COLO668 (cell line): Measurements from ENCODE around the gene FH.

Experiments used
- DNase-seq: peaks from one replicate; lab custom pipeline; 2025; ENCODE audit not compliant: unreplicated experiment; lab: John Stamatoyannopoulos, UW

The FH gene

DNA sequence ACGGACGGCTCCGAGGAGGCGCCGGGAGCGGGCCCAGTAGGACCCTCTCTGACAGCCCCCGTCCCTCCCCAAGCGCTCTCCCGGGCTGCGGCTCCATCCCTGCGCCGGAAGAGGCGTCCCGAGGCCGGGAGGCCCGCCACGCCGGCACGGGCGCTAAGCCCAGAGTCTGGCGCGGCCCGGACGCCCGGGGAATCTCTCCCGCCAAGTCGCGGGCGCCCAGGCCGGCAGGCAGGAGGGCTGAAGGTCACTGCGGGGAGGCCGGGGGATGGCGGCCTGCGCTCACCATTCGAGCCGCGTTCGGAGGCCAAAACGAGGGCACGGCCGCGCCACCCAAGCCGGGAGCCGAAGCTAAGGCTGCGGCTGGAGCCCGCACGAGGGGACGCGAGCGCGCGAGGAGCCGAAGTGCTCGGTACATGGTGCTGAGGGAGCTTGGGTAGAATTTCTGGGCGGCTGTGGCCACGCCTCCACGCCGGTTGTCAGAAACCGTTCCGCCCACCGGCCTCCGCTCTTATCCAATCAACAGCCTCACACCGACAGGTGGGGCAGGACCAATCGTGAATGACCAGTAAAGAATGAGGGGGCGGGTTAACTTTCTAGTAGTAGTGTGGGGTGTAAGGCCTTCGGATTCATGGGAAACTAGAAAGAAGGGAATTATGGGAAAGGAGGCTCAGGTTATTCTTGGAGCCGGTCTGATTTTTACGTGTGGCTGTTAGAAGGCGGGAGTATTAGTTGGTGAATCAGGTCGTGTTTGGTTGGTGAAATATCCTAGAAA, at the start of gene FH:
TSS of gene FH (minus strand) at position 448 of the 772 bp plus-strand sequence. CDS start at position 415, 33 bp downstream.
- peak; percentile 98 for DNase-seq

DNA sequence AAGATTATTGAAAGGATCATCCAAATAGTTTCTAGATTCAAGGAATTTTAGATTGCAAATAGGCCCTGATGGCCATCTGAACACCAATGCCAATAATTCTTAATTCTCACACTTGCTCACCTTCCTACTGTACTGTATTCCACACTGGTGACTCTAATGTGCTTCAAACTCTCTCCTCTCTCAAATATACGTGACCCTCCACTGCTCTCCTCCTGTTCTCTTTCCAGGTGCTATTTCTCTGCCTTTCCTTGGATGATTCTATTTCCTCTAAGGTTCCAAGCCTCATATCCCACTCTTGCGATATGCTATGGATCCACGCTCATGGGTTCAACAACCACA, 41.3 kb upstream of the FH start:
- DNase-seq = no peak

DNA sequence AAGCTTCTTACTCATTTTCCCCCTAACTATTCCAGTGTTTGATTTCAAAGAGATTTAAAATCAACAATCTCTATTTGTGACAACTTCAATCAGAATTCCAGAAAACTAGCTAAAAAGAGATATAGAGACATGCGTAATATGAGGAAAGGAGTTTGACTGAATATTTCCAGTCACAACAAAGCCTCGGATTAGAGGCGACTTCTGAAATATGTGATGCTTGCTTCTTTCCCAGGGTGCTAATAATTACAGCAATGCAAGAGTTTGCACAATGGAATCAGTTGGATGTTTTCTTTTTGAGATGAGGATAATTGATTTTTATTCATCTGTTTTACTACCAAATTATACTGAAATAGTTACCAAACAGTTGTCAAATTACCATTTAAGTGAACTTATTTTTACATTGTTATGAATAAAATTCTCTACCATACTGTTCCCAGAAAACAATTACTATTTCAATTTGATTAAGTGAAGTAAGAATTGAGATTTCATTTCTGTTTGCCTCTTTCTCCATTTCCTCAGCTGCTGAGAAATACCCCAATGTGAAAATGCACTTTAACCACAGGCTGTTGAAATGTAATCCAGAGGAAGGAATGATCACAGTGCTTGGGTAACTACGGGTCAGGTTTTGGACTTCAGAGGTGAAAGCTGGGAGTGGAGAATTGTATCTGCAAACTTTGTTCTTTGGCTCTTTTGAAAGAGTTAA, 40.7 kb upstream of the FH start:
- no peak for DNase-seq

DNA sequence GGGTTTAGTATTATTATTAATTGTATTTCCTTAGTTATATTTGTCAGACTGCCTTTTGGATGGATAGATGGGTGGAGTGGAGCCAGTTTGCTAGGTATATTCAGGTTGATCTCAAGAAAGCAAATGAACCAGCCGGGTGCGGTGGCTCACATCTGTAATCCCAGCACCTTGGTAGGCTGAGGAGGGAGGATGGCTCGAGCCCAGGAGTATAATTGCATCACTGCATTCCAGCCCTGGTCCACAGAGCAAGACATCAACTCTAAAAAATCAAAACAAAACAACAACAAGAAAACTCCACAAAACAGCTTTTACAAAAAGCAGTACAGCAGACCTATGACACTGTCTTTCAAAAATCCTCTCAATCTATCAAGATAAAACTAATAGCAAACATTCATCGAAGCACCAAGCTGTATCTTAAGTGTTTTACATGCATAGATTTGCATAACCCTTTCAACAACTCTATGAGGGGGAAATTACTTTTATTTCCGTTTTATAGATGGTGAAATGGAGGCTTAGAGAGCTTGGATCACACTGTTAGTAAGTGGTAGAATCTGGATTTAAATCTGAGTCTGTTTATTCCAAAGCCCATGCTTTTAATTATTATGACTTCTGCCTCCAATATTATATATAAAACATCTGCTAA, 38.1 kb upstream of the FH start:
- no peak for DNase-seq

DNA sequence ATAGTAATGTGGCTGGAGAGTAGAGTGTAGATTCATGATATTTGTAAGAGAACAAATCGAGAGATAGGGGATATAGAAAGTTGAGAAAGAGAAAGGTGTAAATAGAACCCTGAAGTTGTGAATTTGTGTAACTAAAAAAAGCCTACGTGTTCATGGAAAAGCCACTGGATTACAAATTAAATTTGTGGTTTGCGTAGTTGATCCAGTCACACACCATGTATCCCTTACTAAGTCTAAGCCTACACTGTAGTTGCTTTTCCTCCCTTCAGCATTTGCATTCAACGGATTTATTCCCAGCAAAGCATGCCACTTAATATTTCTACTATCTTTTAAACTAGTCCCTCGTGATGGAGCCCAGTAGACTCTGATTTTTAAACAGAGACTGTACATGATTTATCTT, 37.5 kb upstream of the FH start:
- no peak for DNase-seq

DNA sequence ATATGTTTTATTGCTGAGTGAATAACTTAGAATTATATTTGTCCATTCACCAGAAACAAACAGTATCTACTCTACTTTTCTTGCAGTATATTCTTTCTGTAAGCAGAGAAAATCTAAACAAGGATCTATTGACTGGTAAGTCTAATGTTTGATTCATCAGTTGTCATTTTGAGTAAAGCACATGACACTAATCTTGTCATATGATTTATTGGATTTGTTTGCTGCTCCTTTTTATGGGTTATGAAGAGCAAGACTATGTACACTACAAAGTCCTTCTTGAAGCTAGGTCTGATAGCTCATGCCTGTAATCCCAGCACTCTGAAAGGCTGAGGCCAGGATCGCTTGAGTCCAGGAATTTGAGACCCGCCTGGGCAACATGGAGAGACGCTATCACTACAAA, 36.0 kb upstream of the FH start:
- no peak for DNase-seq

DNA sequence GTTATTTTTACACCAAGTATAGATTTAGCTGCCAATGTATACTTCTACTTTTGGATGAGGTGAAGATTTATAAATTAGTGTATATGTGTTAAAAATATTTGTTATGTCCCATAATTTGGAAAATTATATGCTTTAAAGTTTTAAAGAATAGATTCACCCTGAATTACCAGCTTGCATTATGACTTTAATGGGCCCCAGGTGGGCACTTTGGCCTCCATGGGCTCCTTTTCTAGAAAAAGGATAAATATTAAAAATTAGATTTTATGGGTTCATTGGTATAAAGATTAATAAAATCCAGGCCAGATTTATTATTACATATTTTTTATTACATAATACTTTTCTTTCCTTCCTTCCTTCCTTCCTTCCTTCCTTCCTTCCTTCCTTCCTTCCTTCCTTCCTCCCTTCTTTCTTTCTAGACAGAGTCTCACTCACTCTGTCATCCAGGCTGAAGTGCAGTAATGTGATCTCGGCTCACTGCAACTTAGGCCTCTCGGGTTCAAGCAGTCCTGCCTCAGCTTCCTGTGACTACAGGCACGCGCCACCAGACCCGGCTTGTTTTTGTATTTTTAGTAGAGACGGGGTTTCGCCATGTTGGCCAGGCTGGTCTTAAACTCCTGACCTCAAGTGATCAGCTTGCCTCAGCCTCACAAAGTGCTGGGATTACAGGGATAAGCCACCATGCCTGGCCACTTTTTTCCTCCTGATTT, 34.5 kb upstream of the FH start:
- no peak for DNase-seq

DNA sequence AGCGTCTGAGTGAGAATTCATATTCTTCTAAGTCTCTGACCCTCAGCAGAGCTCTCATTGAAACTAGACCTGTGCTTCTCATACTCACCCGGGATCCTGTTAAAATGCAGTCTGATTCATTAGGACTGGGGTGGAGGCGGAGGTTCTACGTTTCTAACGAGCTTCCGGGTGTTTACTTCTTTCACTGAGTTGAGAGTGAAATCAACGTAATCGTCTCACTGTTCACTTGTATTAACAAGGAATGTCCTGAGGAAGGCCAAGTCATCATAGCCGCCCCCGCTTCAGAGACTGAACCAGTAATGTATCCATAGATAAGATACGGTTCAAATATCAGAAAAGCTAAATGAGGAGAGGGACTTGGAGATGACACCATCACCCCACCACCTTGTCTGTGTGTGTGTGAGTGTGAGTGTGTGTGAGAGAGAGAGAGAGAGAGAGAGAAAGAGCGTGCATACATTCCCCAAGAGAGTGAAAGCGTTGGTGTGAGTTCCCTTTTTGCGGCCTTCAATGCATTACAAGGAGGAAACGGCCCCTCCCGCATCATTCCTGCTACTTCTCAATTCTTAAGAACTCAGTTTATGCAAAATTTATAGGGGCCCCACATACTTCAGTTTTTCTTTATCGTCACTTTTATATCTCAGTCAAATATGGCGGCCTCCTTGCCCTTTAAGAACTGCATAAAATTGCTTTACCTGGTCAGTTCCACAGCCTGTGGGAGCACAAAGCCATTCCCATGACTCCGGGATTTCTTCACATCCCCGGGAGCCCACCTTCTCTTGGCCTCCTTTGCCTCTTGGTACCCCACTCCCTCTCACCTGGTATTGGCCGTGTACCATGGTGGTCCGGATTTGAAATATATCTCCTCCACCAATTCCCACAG, 32.4 kb upstream of the FH start:
- DNase-seq = no peak

DNA sequence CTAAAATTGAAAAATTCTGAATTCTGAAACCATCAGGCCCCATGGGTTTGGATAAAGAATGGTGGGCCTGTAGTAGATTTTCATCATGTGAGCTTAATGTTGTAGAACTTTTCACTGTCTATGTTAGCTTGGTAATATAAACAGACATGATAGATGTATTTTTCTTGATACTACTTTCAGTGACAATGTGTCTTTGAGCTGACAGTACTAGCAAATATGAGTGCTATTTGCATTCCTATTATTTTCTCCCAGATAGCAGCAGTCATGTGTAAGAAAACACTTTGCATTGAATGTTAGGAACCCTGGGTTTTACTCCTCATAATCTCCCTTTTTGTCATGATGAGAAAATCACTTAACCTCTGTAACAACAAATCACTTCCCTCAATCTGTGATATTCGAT, 30.8 kb upstream of the FH start:
- DNase-seq = no peak

DNA sequence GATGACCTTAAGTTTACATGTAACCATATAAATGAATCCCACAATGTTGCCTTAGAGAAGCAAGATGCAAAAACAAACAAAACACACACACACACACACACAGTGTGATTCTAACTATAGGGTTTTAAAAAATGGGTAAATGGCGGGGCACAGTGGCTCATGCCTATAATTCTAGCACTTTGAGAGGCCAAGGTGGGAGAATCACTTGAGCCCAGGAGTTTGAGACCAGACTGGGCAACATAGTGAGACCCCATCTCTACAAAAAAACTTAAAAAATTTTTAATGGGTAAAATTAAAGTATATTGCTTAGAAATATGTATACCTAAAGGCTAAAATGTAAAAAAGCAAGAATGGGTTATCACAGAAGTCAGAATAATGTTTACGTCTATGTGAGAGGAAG, 28.5 kb upstream of the FH start:
- no peak for DNase-seq

DNA sequence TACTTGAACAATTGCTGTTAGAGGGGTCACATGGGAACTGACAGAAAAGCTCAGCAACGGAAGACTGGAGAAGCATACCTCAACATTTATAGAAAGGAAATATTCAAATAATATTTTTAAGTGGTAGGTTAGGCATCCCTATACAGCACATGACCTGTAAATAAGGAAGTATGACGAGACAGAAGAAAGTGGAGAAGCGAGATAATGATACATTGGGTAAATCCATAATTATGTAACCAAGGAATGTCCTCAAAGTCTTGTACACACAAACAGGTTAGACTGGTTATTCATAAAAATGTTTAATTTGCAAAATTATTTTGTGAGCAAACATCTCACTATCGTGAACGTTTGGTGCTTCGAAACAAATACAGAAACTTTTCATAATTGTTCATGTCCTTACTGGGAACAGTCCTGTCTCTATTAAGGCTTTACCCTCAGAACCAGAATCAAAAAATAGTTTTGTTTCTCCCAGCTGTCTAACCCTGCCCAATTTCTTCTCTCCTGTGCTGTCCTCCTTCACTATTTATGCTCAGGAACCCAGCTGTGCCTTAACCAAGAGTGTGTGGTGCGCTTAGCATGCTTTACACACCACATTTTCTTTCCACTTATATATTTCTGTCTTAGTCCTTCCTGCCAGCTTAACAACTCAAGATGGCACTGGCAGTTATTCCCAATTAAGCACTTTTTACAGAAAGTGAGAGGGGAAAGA, 22.8 kb upstream of the FH start:
- no peak for DNase-seq

DNA sequence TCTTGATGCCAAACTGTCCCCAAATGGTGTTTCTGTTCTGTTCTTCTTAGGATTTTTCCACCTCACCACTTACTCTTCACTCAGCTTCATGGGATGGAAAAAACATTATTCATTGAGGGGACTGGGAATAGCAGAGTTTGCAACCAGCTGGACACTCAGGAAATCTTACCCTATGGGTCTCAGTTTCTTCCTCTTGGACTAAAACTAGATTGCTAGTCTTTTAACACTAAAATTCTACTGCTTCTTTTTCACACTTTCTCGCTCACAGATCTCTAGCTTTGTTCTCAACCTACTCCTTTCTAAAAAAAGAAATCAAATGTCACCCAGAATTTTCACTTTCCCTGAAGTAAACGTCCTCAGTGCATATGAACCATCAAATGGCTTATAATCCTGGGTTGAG, 17.4 kb upstream of the FH start:
- DNase-seq = no peak

DNA sequence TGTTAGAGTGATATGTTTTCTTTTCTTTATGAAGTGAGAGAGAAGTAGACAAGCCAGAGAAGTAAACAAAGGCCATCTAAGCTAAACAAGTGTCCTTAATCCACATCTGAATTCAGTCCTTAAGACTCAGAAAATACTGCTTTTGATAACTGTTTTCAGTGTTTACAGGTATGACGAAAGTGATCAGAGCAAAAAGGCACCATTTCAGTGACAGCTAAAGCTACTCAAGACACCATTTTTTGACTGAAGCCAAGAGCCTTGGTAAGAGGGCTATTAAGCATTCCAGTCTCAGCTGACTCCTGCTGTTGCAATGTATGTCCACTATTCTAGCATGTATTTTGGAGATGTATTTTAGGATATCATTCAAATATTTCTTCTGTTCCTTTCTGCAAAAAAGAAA, 16.7 kb upstream of the FH start:
- no peak for DNase-seq

DNA sequence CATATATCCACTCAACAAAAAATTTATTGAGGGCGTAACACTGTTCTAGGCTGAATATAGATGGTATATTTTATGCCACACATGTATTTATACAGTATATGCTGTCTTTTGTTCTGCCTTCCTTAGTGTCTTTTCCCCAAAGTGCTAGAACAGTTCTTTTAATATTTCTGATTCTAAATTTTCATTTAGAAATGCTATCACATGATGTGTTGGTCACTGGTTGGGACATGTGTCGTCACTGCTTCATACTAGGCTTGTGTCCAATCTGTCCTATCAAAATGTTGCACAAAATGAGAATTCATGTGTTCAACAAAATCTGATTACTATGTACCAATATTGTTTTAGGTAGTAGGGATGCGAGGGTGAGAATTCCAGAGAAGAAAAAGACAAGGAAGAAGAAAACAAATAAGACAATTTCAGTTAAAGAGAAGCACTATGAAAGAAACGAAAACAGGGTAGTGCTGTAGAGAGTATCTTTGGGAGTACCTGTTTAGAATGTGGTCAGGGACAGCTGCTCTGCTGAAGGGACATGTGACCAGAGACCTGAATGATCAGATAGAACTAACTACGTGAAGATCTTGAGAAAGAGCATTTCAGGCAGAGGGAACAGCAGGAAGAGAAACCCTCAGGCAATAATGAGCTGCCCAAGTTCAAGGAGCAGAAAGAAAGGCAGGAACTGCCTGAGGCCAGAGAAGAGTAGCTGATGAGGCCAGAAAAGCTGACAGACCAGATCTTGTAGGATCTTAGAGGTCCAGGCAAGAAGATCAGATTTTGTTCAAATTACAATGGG, 14.0 kb upstream of the FH start:
- no peak for DNase-seq

DNA sequence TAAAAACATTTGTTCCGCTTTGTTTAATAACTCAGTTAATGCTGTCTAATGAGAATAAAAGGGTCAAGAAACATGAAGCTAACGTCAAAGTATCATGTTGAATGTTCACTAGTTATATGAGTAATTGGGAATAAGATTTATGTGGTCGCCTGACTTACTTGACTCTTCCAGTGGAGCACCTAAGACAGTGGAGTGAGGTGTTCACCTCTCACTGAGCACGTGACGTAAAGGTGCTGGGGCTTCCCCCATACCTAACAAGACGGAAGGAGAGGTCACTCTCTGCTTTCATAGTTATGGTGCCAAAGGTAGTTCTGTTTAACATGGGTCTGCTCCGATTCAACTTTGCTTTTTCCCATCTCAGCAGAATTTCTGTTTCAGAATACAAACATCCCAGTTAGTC, 13.3 kb upstream of the FH start:
- no peak for DNase-seq

DNA sequence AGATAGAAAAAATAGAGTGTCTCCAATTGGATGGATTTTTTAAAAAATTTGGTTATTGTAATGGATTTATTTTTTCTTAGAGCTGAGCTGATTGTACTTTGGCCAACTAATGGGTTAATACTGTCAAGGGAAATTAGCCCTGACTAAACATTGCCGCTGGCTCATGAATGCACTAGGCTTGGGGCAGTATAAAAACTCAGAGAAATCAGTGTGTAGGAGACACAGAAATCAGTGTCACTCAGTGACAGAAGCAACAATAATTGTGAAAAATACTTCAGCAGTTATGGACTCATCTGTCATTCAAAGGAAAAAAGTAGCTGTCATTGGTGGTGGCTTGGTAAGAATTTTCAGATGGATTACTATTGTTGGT, 12.6 kb upstream of the FH start, which contains the start of gene KMO:
TSS of gene KMO (plus strand) at position 217 of the 370 bp plus-strand sequence. CDS start at position 284, 67 bp downstream.
- DNase-seq = no peak

DNA sequence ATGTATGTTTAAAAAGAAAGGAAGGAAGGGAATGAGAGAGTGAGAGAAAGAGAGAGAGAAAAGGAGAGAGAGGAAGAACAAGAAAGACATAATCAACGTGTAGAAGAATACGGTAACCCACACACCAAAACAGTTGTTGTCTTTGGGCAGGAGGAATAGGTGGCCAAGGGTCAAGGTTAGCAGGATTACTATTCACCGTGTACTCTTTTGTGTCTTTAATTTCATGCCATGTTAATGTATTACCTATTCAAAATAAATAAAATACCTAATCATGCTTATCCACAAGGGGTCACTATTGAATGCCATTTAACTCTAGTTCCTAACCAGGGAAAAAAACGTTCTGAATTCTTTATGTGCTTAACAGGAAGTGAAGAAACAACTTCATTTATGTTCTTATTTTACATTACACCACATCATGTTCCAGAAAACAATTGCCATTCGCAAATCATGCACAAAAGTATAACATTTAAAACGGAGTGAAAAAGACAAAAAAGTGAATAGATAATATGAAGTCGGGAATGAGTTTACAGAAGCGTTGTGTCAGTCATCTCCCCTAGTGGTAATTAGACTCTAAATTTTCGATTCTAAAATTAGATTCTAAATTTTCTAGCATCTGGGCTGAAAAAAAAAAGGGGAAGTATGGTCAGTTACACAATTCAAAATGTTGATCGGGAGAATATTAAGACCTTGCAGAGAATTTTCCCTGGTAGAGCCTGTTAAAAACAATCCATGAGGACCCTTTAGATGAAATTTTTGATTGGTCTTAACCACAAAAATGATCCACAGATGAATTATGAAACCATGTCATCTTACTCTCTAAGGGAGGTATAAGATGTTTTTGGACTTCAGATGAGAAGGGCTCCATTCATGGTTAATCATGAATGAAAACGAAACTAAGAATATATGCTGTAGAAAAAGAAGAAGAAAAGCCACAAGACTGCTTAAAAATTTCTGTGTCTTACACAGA, 11.9 kb upstream of the FH start:
- no peak for DNase-seq

DNA sequence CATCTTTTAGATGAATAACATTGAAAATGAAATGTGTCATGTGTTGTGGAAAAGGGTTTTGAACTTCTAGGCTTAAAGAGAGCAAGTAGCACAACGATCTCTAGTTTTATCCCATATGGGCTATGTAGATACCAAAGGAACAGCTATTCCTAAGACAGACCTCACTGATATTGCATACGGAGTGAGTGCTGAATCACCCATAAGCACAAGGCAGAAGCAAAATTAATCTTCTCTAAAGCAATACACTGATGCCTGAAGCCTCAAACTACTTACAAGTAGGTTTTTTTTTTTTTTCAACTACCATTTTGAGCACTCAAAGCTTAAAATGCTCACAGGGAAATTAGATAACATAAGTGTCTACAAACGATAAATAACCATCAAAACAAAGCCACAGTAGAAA, 7.6 kb upstream of the FH start:
- DNase-seq = no peak
